Fibroblast of lung (primary cell): ENCODE measurements around the gene JAKMIP1. TPM values are rescaled to one million over a fixed set of nuclear protein-coding genes. Genes with fewer than 3 reads are reported as not detected.

Experiments
- DNase-seq, 2 donors: peaks; one replicate each; pipeline versions ENCODE4 v3.0.0 to v3.0.0-alpha.2; 2010; ENCODE audit warnings: low read depth in 2 of 2
- H2AFZ ChIP-seq: 2 replicates; pipeline ENCODE4 v1.5.1; 2012; ENCODE audit warnings: low read length, control low read depth, inconsistent platforms
- H3K27ac ChIP-seq: 2 replicates; pipeline ENCODE4 v1.5.1; 2011; ENCODE audit warnings: low read length, control low read depth; ENCODE audit not compliant: insufficient read depth
- H3K27me3 ChIP-seq: 2 replicates; pipeline ENCODE4 v1.5.1; 2011; ENCODE audit warnings: mild to moderate bottlenecking, low read length; ENCODE audit not compliant: control insufficient read depth, insufficient read depth
- H3K36me3 ChIP-seq: 2 replicates; pipeline ENCODE4 v1.5.1; 2011; ENCODE audit warnings: low read length; ENCODE audit not compliant: control insufficient read depth, insufficient read depth
- H3K4me1 ChIP-seq: 2 replicates; pipeline ENCODE4 v1.5.1; 2011; ENCODE audit warnings: low read length; ENCODE audit not compliant: control insufficient read depth, insufficient read depth; ENCODE audit errors: extremely low read depth
- H3K4me2 ChIP-seq: 2 replicates; pipeline ENCODE4 v1.5.1; 2011; ENCODE audit warnings: low read length, control low read depth; ENCODE audit not compliant: insufficient read depth; ENCODE audit errors: extremely low read depth
- H3K4me3 ChIP-seq, 4 experiments: fragments of 200-600 bp in 1 of 4; sonication (generic) in 1 of 4; replicated peaks in 1 of 4; 2 replicates each; pipeline ENCODE4 v1.5.1; 2011 to 2016; ENCODE audit warnings: low read length in 4 of 4, low read depth in 3 of 4, mild to moderate bottlenecking in 3 of 4, control low read depth in 2 of 4, inconsistent platforms in 1 of 4, mixed read lengths in 1 of 4; ENCODE audit not compliant: insufficient read depth in 1 of 4; ENCODE audit errors: control extremely low read depth in 1 of 4
- H3K79me2 ChIP-seq: 2 replicates; pipeline ENCODE4 v1.5.1; 2012; ENCODE audit warnings: mild to moderate bottlenecking, low read length, inconsistent platforms; ENCODE audit not compliant: control insufficient read depth, insufficient read depth
- H3K9ac ChIP-seq: 2 replicates; pipeline ENCODE4 v1.5.1; 2011; ENCODE audit warnings: mild to moderate bottlenecking, low read length, control low read depth; ENCODE audit not compliant: insufficient read depth
- H3K9me3 ChIP-seq: 2 replicates; pipeline ENCODE4 v1.5.1; 2012; ENCODE audit warnings: low read depth, low read length; ENCODE audit not compliant: control insufficient read depth, insufficient read depth
- H4K20me1 ChIP-seq: 2 replicates; pipeline ENCODE4 v1.5.1; 2011; ENCODE audit warnings: low read length; ENCODE audit not compliant: control insufficient read depth, insufficient read depth; ENCODE audit errors: extremely low read depth
- EZH2 ChIP-seq: IDR thresholded peaks from 2 replicates; pipeline ENCODE4 v1.5.1; 2012; ENCODE audit warnings: low read length, control low read depth, mild to moderate bottlenecking; ENCODE audit errors: missing control alignments
- polyA plus RNA-seq, 2 donors: library from polyadenylated mRNA; depleted of rRNA in 1 of 2; stranded (reverse) in 1 of 2; unstranded in 1 of 2; fragments of >200 nt; gene quantifications; 2 replicates each; pipeline ENCODE4 v1.2.1, GENCODE V29; 2011 to 2012; ENCODE audit warnings: missing spikeins in 1 of 2
- total RNA-seq: library from RNA; depleted of rRNA; stranded (reverse); fragments of >200 nt; gene quantifications from 2 replicates; pipeline ENCODE4 v1.2.1, GENCODE V29; 2014
- TF ChIP-seq, protein P1 (sequence below), 2 donors: IDR thresholded peaks in 1 of 2; conservative IDR thresholded peaks in 1 of 2; 1 replicate in 1 of 2; 2 replicates in 1 of 2; pipeline ENCODE4 v1.5.1; 2011 to 2012; ENCODE audit warnings: low read length in 2 of 2, control low read depth in 1 of 2, inconsistent platforms in 1 of 2, low read depth in 1 of 2, mild to moderate bottlenecking in 1 of 2

Gene JAKMIP1
- total and polyA plus RNA-seq, 2 donors (not counting 1 experiment from before 2014, with no cell fraction given): not detected

DNA sequence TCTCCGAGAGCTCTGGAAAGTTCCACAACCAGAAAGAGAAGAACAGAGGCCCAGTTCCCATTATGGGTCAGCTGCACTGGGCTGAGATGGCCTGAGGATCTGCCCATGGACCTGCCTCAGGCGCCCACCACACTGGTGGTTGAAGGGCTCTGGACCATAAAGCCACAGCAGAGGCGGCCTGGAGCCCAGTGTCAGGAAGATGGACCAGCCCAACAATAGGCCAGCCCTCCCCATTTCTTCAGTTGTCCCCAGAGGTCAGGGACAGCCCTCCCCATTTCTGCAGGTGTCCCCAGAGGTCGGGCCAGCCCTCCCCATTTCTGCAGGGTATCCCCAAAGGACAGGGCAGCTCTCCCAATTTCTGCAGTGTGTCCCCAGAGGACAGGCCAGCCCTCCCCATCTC is 144.9 kb downstream of the JAKMIP1 start:
- Histone ChIP-seq H3K27ac (no peak overlapping the region), H3K4me2 (no peak overlapping the region), H3K4me1 (no peaks in the 10 kb centered on the region), H3K36me3 (no peaks in the 10 kb centered on the region), H3K79me2 (no peaks in the 10 kb centered on the region), H2AFZ (no peak overlapping the region), H3K27me3 (no peaks in the 10 kb centered on the region), H3K9ac (no peak overlapping the region), H4K20me1 (no peaks in the 10 kb centered on the region), H3K9me3 (no peaks in the 10 kb centered on the region), H3K4me3 (no peak overlapping the region)
- TF ChIP-seq, protein P1, sequence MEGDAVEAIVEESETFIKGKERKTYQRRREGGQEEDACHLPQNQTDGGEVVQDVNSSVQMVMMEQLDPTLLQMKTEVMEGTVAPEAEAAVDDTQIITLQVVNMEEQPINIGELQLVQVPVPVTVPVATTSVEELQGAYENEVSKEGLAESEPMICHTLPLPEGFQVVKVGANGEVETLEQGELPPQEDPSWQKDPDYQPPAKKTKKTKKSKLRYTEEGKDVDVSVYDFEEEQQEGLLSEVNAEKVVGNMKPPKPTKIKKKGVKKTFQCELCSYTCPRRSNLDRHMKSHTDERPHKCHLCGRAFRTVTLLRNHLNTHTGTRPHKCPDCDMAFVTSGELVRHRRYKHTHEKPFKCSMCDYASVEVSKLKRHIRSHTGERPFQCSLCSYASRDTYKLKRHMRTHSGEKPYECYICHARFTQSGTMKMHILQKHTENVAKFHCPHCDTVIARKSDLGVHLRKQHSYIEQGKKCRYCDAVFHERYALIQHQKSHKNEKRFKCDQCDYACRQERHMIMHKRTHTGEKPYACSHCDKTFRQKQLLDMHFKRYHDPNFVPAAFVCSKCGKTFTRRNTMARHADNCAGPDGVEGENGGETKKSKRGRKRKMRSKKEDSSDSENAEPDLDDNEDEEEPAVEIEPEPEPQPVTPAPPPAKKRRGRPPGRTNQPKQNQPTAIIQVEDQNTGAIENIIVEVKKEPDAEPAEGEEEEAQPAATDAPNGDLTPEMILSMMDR (conservative IDR thresholded peaks at IDR 0.05 in 1 of 2, IDR thresholded peaks at IDR 0.05 in 1 of 2; ENCODE audit: low read depth in 1 of 2, low read length in 2 of 2): no peak
- no peak for TF ChIP-seq EZH2
- DNase-seq: no peak

DNA sequence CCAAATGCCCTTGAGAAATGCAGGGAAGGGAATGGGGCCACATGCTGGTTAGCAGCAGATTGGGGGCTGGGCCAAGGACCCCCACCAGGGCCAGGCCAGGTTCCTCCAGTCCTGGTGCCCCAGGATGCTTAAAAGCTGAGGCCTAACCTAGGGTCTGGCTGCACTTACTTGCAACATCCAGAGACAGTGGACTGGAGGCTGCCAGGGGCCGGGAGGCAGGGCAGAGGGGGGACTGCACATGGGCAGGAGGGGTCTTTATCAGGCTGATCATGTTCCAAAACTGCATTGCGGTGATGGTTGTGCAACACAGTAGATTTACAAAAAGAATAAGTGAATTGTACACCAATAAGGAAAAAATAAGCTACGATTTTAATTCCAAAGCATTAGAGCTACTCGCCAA is 145.3 kb downstream of the JAKMIP1 start:
- DNase-seq: no peak
- H3K4me3 ChIP-seq: no peak overlapping the region
- TF ChIP-seq EZH2: no peak
- TF ChIP-seq, protein P1 (conservative IDR thresholded peaks at IDR 0.05 in 1 of 2, IDR thresholded peaks at IDR 0.05 in 1 of 2; ENCODE audit: low read depth in 1 of 2, low read length in 2 of 2): no peak
- no peaks in the 10 kb centered on the region for H3K9me3 ChIP-seq
- no peaks in the 10 kb centered on the region for H3K79me2 ChIP-seq
- no peaks in the 10 kb centered on the region for H4K20me1 ChIP-seq
- no peak overlapping the region for H3K9ac ChIP-seq
- no peak overlapping the region for H3K27ac ChIP-seq
- no peaks in the 10 kb centered on the region for H3K4me1 ChIP-seq
- H3K36me3 ChIP-seq: no peaks in the 10 kb centered on the region
- H3K27me3 ChIP-seq: no peaks in the 10 kb centered on the region
- no peak overlapping the region for H2AFZ ChIP-seq
- H3K4me2 ChIP-seq: no peak overlapping the region

- no peaks in the 10 kb centered on the region for H3K27me3 ChIP-seq
- H3K4me3 ChIP-seq: no peak overlapping the region
- no peaks in the 10 kb centered on the region for H3K9me3 ChIP-seq
- H3K4me2 ChIP-seq: no peak overlapping the region
- H3K79me2 ChIP-seq: no peaks in the 10 kb centered on the region
- no peaks in the 10 kb centered on the region for H3K4me1 ChIP-seq
- H3K36me3 ChIP-seq: no peaks in the 10 kb centered on the region
- no peaks in the 10 kb centered on the region for H4K20me1 ChIP-seq
- H3K9ac ChIP-seq: no peak overlapping the region
- TF ChIP-seq, protein P1 (conservative IDR thresholded peaks at IDR 0.05 in 1 of 2, IDR thresholded peaks at IDR 0.05 in 1 of 2; ENCODE audit: low read depth in 1 of 2, low read length in 2 of 2): no peak
- TF ChIP-seq EZH2: no peak
- no peak overlapping the region for H2AFZ ChIP-seq
- no peak overlapping the region for H3K27ac ChIP-seq
- DNase-seq: no peak
Measured at GRCh38 chr4:6054162-6054922, 146.0 kb downstream of the JAKMIP1 start.
